Gastrocnemius medialis (tissue), 4 donors: ENCODE measurements around the gene SIPA1L2. TPM values are rescaled to one million over a fixed set of nuclear protein-coding genes. Genes with fewer than 3 reads are reported as not detected.

Experiments
- ATAC-seq, 2 donors: fragments of 150-250 bp; one replicate each; pipeline ENCODE4 v1.9.1; 2016
- DNase-seq, 2 donors: peaks; one replicate each; pipeline ENCODE4 v3.0.0-alpha.2; 2019
- H3K27ac ChIP-seq, 4 donors: fragments of 200-600 bp; sonication (generic); 1 replicate in 1 of 4; 2 replicates in 3 of 4; pipeline ENCODE4 v1.5.1; 2016 to 2018; ENCODE audit warnings: mild to moderate bottlenecking in 2 of 4, moderate library complexity in 1 of 4
- H3K27me3 ChIP-seq, 3 donors: fragments of 200-600 bp; sonication (generic) in 2 of 3; 1 replicate in 1 of 3; 2 replicates in 2 of 3; pipeline versions ENCODE4 v1.5.1 to v1.6.0; 2016 to 2019; ENCODE audit warnings: mild to moderate bottlenecking in 1 of 3, moderate library complexity in 1 of 3
- H3K36me3 ChIP-seq, 2 donors: fragments of 200-600 bp; sonication (generic) in 1 of 2; one replicate each; pipeline ENCODE4 v1.5.1; 2017 to 2018
- H3K4me1 ChIP-seq, 2 donors: fragments of 200-600 bp; sonication (generic) in 1 of 2; one replicate each; pipeline ENCODE4 v1.5.1; 2016 to 2017; ENCODE audit warnings: mild to moderate bottlenecking in 2 of 2
- H3K4me3 ChIP-seq, 4 donors: fragments of 200-600 bp; sonication (generic) in 3 of 4; 1 replicate in 1 of 4; 2 replicates in 3 of 4; pipeline ENCODE4 v1.5.1; 2016 to 2019; ENCODE audit warnings: mild to moderate bottlenecking in 2 of 4
- H3K9me3 ChIP-seq, 3 donors: fragments of 200-600 bp; sonication (generic) in 2 of 3; 1 replicate in 1 of 3; 2 replicates in 2 of 3; pipeline ENCODE4 v1.5.1; 2016 to 2019
- CTCF ChIP-seq, 5 experiments: fragments of 450-650 bp in 3 of 5; fragments of 200-600 bp in 2 of 5; sonication (generic) in 2 of 5; IDR thresholded peaks in 4 of 5; conservative IDR thresholded peaks in 1 of 5; 1 replicate in 4 of 5; 2 replicates in 1 of 5; pipeline ENCODE4 v1.5.1; 2016 to 2019; ENCODE audit warnings: antibody characterized with exemption in 5 of 5, mild to moderate bottlenecking in 3 of 5, moderate library complexity in 3 of 5
- POLR2A ChIP-seq, 2 donors: fragments of 450-650 bp; IDR thresholded peaks; one replicate each; pipeline ENCODE4 v1.6.1; 2017; ENCODE audit warnings: antibody characterized with exemption in 2 of 2, mild to moderate bottlenecking in 2 of 2, moderate library complexity in 2 of 2
- in situ Hi-C, 4 donors: fragments of 200-750 bp; cut with MboI; loops; one replicate each; pipeline versions ENCODE4 v1.15.0 to v1.8.0; 2017; ENCODE audit warnings: low sequenced_read_pairs in 4 of 4
- intact Hi-C: fragments of 100-400 bp; cut with DNase I; formaldehyde crosslinking; loops from one replicate; pipeline ENCODE4 v1.15.1; 2023; ENCODE audit warnings: low total_unique reads
- total RNA-seq, 4 donors: library from RNA; depleted of rRNA; stranded (reverse); fragments of >200 nt; gene quantifications; one replicate each; pipeline versions ENCODE4 v1.1.0 to v1.2.3, GENCODE V29; 2016

SIPA1L2 gene
- total RNA-seq, 4 donors from 2014 or later = 3.1 to 22.7 (median 3.9) TPM

DNA sequence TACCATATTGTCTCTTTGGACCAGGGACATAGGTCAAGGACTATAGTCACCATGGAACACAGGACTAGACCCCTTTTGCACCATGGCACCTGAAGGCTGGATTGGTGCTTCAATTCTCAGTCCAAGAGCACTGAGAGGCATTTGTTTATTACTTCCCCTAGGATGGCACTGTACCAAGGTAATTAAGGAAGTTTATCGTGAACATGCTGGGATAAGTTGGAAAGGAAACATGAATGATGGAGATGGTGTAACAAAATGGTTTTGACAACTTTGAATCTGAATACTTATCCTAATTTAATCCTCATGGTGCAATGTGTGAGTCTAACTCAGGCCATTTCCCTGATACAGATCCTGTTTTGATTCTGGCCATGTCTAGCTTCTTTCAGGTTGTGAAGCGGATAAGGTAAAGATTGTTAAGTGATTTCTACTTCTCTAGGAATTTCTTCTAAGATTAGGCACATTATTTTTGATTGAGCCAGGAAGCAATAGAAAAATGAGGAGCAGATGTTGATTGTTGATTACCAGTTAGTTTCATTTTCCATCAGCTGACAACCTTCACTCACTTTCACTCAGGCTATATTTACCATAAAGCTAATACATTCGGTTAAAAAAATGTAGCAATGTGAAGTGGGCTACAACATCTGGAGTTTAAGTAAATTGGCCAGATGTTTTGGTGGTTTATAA, 37.3 kb upstream of the SIPA1L2 start:
- no peak overlapping the region for H3K4me3 ChIP-seq
- TF ChIP-seq POLR2A (IDR thresholded peaks at IDR 0.05) = no peak
- TF ChIP-seq CTCF (IDR thresholded peaks at IDR 0.05 in 4 of 5, conservative IDR thresholded peaks at IDR 0.05 in 1 of 5) = no peak
- no peaks in the 10 kb centered on the region for H3K36me3 ChIP-seq
- H3K9me3 ChIP-seq = no peaks in the 10 kb centered on the region
- H3K4me1 ChIP-seq = peaks cover 5 to 12% of the 10 kb centered on the region in 2 donors
- H3K27me3 ChIP-seq = no peaks in the 10 kb centered on the region
- intact Hi-C loops (no loop called here), in situ Hi-C loops (no loop called here)
- no peak overlapping the region for H3K27ac ChIP-seq
- ATAC-seq = no peak
- DNase-seq = no peak

DNA sequence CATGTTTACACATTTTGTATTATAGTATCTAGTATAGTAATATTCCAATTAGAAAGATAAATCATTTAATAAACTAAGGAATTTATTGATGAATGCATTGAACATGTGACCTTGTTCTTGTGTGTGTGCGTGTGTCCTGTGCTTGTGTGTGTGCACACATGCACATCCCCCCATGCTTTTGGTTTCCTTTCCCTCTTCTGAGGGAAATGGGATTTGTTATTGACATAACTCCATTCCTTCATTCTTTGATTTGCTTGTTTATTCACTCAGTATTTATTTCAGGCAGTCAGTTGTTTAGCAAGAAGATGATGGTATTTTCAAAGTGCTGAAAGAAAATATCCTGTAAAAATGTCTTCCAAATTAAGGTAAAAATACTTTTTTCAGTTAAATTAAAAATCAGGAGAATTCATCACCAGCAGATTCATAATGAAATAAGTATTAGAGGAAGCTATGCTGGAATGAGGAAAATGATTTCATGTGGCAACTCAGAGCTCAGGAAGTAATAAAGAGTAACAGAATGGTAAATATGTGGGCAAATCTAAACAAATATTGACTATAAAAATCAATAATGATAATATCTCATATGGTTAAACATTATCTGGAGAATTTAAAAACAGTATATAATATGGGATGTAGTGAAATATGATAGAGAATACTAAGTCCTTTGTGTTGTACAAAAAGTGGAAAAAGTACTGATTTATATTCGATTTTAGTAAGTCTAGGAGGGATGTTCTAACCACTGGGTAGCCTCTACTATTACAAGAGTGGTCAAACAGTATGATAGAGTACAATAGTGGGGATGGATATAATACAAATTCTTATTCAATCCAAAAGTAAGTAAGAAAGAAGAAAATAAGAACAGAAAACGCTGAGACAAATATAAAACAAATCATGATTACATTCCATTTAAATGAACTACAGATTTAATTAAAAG, 35.2 kb upstream of the SIPA1L2 start:
- TF ChIP-seq CTCF (IDR thresholded peaks at IDR 0.05 in 4 of 5, conservative IDR thresholded peaks at IDR 0.05 in 1 of 5) (no peak), POLR2A (IDR thresholded peaks at IDR 0.05) (no peak)
- DNase-seq = no peak
- Histone ChIP-seq H3K27ac (no peak overlapping the region), H3K4me1 (peaks cover 5 to 9% of the 10 kb centered on the region in 2 donors), H3K9me3 (no peaks in the 10 kb centered on the region), H3K4me3 (no peak overlapping the region), H3K27me3 (no peaks in the 10 kb centered on the region), H3K36me3 (no peaks in the 10 kb centered on the region)
- in situ Hi-C loops = no loop called here
- intact Hi-C loops = no loop called here
- no peak for ATAC-seq

DNA sequence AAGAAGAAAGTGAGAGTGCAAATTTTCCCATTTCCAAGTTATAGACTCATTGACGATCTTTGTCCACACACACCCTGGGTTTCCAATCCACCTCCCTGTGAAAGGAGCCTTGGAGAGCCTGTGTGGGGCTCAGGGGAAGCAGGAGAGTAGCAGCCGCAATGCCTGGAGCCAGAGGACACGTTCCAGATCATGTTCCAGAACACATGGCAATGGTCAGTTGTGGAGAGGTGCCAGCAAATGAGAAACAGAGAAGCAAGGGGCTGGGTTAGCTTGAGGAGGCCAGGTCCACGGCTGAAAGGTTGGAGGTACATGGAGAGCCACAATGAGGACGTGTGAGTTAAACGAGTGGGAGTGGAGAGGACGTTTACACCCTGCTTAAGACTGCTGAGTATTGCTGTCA, 33.0 kb upstream of the SIPA1L2 start:
- TF ChIP-seq CTCF (IDR thresholded peaks at IDR 0.05 in 4 of 5, conservative IDR thresholded peaks at IDR 0.05 in 1 of 5) = no peak

GRCh38 chr1:232658386-232658785, 28.5 kb upstream of the SIPA1L2 start:
- no peak for TF ChIP-seq CTCF (IDR thresholded peaks at IDR 0.05 in 4 of 5, conservative IDR thresholded peaks at IDR 0.05 in 1 of 5)
- TF ChIP-seq POLR2A (IDR thresholded peaks at IDR 0.05) = no peak
- Histone ChIP-seq H3K36me3 (no peaks in the 10 kb centered on the region), H3K27ac (no peak overlapping the region), H3K4me3 (no peak overlapping the region), H3K9me3 (no peaks in the 10 kb centered on the region), H3K4me1 (peaks cover 0 to 8% of the 10 kb centered on the region in 2 donors), H3K27me3 (no peaks in the 10 kb centered on the region)
- intact Hi-C loops (no loop called here), in situ Hi-C loops (no loop called here)
- DNase-seq (no peak), ATAC-seq (no peak)

More for the DNA sequence above, 33.0 kb upstream of the SIPA1L2 start:
- Histone ChIP-seq H3K27ac (peak overlapping the region in 2 of 4 donors; percentile 35 to 38), H3K36me3 (no peaks in the 10 kb centered on the region), H3K4me3 (no peak overlapping the region), H3K9me3 (no peaks in the 10 kb centered on the region), H3K27me3 (no peaks in the 10 kb centered on the region), H3K4me1 (peaks cover 5 to 8% of the 10 kb centered on the region in 2 donors)
- peak; percentile 12 to 64 for DNase-seq
- in situ Hi-C loops = no loop called here
- intact Hi-C loops = no loop called here
- peak; percentile 80 to 92 for ATAC-seq
